ENCODE results near the gene RASD2.

Gene RASD2

DNA sequence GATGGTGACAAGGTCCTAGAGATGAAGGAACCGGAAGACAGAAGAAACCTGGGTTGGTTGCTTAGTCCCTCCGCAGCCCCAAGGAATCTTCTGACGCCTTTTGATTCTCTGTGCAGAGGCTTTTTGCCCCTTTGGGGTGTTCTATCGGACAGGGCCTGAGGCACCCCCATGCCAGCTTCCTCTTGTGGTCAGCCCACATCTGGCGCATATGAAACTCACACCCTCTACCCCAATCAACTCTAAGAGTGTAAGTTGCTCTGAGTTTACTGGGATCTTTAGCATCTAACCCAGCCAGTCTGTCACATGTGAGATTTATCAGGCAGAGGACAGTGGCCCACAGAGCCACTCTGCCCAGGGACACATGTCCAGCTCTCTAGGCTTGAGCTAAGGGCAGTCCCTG lies 17.4 kb downstream of the RASD2 start:
- Histone ChIP-seq H3K4me1 (ENCODE audit: control insufficient read depth in 1 of 2, insufficient read depth in 2 of 2, low read length in 2 of 2) (no peaks in the 10 kb centered on the region), H3K27ac (ENCODE audit: low read depth, low read length) (no peak overlapping the region), H3K9me3 (ENCODE audit: control insufficient read depth in 1 of 2, low read length in 2 of 2) (no peaks in the 10 kb centered on the region), H3K9ac (ENCODE audit: low read depth in 1 of 2, low read length in 2 of 2) (no peak overlapping the region), H3K27me3 (ENCODE audit: control insufficient read depth in 1 of 2, insufficient read depth in 2 of 2, low read length in 2 of 2) (peaks cover 10 to 11% of the 10 kb centered on the region in 2 donors), H3K4me3 (ENCODE audit: low read depth in 1 of 2, low read length in 2 of 2) (no peak overlapping the region), H3K36me3 (ENCODE audit: control insufficient read depth in 1 of 2, insufficient read depth in 2 of 2, low read length in 2 of 2) (no peaks in the 10 kb centered on the region)

DNA sequence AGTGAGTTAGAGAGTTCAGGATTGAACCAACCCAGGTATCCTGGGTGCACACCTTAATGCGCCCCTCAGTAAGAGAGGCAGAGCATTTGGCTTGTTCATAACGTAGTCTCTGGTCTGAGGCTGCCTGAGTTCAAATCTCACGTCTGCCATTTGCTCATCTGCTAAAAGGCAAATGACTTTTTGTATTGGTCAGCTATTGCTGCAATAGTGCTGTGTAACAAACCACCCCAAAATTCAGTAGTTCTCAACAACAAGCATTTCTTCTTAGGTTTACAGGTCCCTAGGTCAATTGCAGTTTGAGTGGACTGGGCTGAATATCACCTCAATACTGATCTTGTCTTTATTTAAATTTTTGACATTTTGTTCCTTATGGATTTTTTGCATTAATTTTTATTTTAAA lies 18.1 kb downstream of the RASD2 start:
- H3K36me3 ChIP-seq (ENCODE audit: control insufficient read depth in 1 of 2, insufficient read depth in 2 of 2, low read length in 2 of 2) = no peaks in the 10 kb centered on the region
- no peak overlapping the region for H3K9ac ChIP-seq (ENCODE audit: low read depth in 1 of 2, low read length in 2 of 2)
- peaks cover 7% of the 10 kb centered on the region in 2 donors for H3K27me3 ChIP-seq (ENCODE audit: control insufficient read depth in 1 of 2, insufficient read depth in 2 of 2, low read length in 2 of 2)
- H3K4me1 ChIP-seq (ENCODE audit: control insufficient read depth in 1 of 2, insufficient read depth in 2 of 2, low read length in 2 of 2) = no peaks in the 10 kb centered on the region
- no peaks in the 10 kb centered on the region for H3K9me3 ChIP-seq (ENCODE audit: control insufficient read depth in 1 of 2, low read length in 2 of 2)
- H3K4me3 ChIP-seq (ENCODE audit: low read depth in 1 of 2, low read length in 2 of 2) = no peak overlapping the region
- no peak overlapping the region for H3K27ac ChIP-seq (ENCODE audit: low read depth, low read length)

DNA sequence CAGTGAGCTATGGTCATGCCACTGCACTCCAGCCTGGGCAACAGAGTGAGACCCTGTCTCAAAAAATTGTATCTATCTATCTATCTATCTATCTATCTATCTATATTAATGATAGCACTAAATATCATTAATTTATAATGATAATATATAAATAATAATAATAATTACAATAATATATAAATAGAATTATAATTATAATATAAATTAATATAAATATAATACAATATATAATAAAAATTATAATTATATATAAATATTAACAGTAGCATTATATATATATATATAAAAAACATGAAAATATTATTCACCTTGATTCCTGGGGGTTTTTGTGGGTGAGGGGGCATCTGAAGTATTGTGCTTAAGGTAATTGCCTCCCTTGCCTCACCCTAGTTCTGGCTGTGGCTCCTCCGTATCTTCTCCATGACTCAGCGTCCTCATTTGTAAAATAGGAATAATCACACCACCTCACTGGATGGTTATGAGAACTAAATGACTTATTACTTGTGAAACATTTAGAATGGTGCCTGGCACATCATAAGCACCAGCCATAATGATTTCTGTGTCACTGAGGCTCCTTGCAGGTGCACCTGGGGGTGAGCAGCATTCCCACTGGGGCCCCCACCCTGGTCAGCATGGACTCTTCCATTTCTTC lies 18.8 kb downstream of the RASD2 start:
- Histone ChIP-seq H3K9ac (ENCODE audit: low read depth in 1 of 2, low read length in 2 of 2) (no peak overlapping the region), H3K9me3 (ENCODE audit: control insufficient read depth in 1 of 2, low read length in 2 of 2) (no peaks in the 10 kb centered on the region), H3K36me3 (ENCODE audit: control insufficient read depth in 1 of 2, insufficient read depth in 2 of 2, low read length in 2 of 2) (no peaks in the 10 kb centered on the region), H3K27ac (ENCODE audit: low read depth, low read length) (no peak overlapping the region), H3K4me1 (ENCODE audit: control insufficient read depth in 1 of 2, insufficient read depth in 2 of 2, low read length in 2 of 2) (no peaks in the 10 kb centered on the region), H3K27me3 (ENCODE audit: control insufficient read depth in 1 of 2, insufficient read depth in 2 of 2, low read length in 2 of 2) (peaks cover 6 to 7% of the 10 kb centered on the region in 2 donors), H3K4me3 (ENCODE audit: low read depth in 1 of 2, low read length in 2 of 2) (no peak overlapping the region)

DNA sequence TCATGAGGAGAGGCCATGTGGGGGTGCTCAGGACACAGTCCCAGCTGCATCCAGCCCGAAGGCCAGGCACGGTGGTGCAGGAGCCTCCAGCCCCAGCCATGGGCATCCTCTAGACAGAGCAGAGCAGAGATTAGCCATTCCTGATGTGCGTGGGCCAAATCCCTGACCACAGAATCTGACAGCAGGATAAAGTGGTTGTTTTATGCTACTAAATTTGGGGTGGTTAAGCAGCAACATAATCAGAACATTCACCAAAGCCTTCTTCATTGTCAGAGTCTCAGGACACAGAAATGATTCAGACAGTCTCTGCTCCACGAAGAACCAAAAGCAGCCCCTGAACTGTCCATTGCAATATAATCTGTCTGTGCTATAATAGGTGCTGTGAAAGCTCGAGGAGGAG lies 19.7 kb downstream of the RASD2 start:
- Histone ChIP-seq H3K9ac (ENCODE audit: low read depth in 1 of 2, low read length in 2 of 2) (no peak overlapping the region), H3K36me3 (ENCODE audit: control insufficient read depth in 1 of 2, insufficient read depth in 2 of 2, low read length in 2 of 2) (no peaks in the 10 kb centered on the region), H3K27ac (ENCODE audit: low read depth, low read length) (no peak overlapping the region), H3K4me1 (ENCODE audit: control insufficient read depth in 1 of 2, insufficient read depth in 2 of 2, low read length in 2 of 2) (peaks cover 0 to 6% of the 10 kb centered on the region in 2 donors), H3K4me3 (ENCODE audit: low read depth in 1 of 2, low read length in 2 of 2) (no peak overlapping the region), H3K27me3 (ENCODE audit: control insufficient read depth in 1 of 2, insufficient read depth in 2 of 2, low read length in 2 of 2) (peaks cover 2 to 7% of the 10 kb centered on the region in 2 donors), H3K9me3 (ENCODE audit: control insufficient read depth in 1 of 2, low read length in 2 of 2) (no peaks in the 10 kb centered on the region)

DNA sequence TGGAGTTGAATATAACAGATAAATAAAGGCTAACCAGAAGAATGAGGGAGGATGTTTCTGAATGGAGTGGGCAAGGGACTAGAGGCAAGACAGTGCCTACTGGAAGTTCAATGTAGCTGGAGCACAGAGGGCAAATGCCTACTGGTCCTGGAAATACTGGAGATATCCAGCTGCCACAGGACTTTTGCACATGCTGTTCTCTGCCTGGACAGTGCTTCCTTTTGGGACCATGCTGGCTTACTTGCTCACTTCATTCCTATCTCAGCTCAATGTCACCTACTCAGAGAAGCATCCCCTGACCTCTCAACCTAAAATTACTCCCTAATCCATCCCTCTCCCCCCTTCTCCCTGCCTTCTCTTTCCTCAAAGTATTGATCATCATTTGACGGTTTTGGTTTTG lies 20.2 kb downstream of the RASD2 start:
- Histone ChIP-seq H3K27ac (ENCODE audit: low read depth, low read length) (no peak overlapping the region), H3K9me3 (ENCODE audit: control insufficient read depth in 1 of 2, low read length in 2 of 2) (no peaks in the 10 kb centered on the region), H3K27me3 (ENCODE audit: control insufficient read depth in 1 of 2, insufficient read depth in 2 of 2, low read length in 2 of 2) (peaks cover 2 to 7% of the 10 kb centered on the region in 2 donors), H3K4me3 (ENCODE audit: low read depth in 1 of 2, low read length in 2 of 2) (no peak overlapping the region), H3K36me3 (ENCODE audit: control insufficient read depth in 1 of 2, insufficient read depth in 2 of 2, low read length in 2 of 2) (no peaks in the 10 kb centered on the region), H3K9ac (ENCODE audit: low read depth in 1 of 2, low read length in 2 of 2) (no peak overlapping the region), H3K4me1 (ENCODE audit: control insufficient read depth in 1 of 2, insufficient read depth in 2 of 2, low read length in 2 of 2) (peaks cover 0 to 6% of the 10 kb centered on the region in 2 donors)

DNA sequence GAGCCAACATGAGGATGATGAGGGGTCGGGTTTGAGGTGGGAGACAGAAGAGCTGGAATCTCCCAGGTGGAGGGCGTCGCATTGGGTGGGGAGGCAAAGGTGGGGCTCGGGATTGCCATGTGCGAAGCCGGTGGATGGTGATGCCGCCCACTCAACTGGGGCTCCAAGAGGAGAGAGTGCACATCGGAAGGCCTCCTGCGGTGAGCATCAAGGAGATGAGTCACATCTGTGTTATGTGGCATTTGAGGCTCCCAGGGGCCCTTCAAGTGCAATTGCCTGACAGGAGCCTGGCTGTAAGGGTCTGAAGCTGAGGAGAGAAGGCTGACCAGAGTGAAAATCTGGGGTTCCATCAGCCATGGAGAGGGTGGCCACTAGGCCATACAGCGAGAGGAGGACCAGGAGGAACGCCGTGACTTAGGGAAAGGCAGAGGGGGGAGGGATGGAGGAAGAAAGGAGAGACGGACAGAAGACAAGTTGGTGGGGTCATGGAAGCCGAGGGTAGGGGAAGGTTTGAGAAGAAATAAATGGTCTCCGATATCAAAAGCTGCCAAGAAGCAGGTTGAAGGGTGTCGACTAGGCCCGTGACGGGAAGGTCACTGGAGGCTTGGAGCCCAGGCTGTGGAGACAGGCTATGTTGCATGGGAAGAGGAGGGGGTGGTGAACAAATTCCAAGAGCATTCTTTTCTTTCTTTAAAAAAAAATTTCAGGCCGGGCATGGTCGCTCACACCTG lies 21.3 kb downstream of the RASD2 start:
- no peaks in the 10 kb centered on the region for H3K9me3 ChIP-seq (ENCODE audit: control insufficient read depth in 1 of 2, low read length in 2 of 2)
- no peak overlapping the region for H3K9ac ChIP-seq (ENCODE audit: low read depth in 1 of 2, low read length in 2 of 2)
- peaks cover 2 to 3% of the 10 kb centered on the region in 2 donors for H3K27me3 ChIP-seq (ENCODE audit: control insufficient read depth in 1 of 2, insufficient read depth in 2 of 2, low read length in 2 of 2)
- no peak overlapping the region for H3K4me3 ChIP-seq (ENCODE audit: low read depth in 1 of 2, low read length in 2 of 2)
- H3K27ac ChIP-seq (ENCODE audit: low read depth, low read length) = no peak overlapping the region
- peaks cover 0 to 6% of the 10 kb centered on the region in 2 donors for H3K4me1 ChIP-seq (ENCODE audit: control insufficient read depth in 1 of 2, insufficient read depth in 2 of 2, low read length in 2 of 2)
- no peaks in the 10 kb centered on the region for H3K36me3 ChIP-seq (ENCODE audit: control insufficient read depth in 1 of 2, insufficient read depth in 2 of 2, low read length in 2 of 2)

DNA sequence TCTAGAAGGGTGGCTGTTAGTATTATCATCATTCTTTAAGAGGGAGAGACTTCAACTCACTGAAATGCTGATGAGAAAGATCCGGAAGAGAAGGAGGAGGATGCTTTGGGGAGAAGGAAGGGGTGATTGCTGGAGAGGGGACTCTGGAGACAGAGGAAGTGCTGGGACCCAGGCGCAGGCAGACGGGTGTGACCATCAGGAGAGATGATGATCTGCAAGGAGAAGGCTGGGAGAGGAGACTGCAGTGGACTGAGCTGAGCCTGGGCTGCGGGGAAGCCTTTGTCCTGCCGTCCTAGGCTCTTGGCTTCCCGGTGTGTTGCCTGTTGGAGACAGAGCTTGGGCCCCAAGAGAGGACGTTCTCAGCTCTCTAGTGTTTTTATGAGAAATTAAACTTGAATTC lies 22.6 kb downstream of the RASD2 start:
- H3K9me3 ChIP-seq (ENCODE audit: control insufficient read depth in 1 of 2, low read length in 2 of 2) = no peaks in the 10 kb centered on the region
- H3K36me3 ChIP-seq (ENCODE audit: control insufficient read depth in 1 of 2, insufficient read depth in 2 of 2, low read length in 2 of 2) = no peaks in the 10 kb centered on the region
- peaks cover 0 to 6% of the 10 kb centered on the region in 2 donors for H3K4me1 ChIP-seq (ENCODE audit: control insufficient read depth in 1 of 2, insufficient read depth in 2 of 2, low read length in 2 of 2)
- H3K9ac ChIP-seq (ENCODE audit: low read depth in 1 of 2, low read length in 2 of 2) = no peak overlapping the region
- H3K27me3 ChIP-seq (ENCODE audit: control insufficient read depth in 1 of 2, insufficient read depth in 2 of 2, low read length in 2 of 2) = peaks cover 1 to 3% of the 10 kb centered on the region in 2 donors
- H3K4me3 ChIP-seq (ENCODE audit: low read depth in 1 of 2, low read length in 2 of 2) = no peak overlapping the region
- no peak overlapping the region for H3K27ac ChIP-seq (ENCODE audit: low read depth, low read length)

DNA sequence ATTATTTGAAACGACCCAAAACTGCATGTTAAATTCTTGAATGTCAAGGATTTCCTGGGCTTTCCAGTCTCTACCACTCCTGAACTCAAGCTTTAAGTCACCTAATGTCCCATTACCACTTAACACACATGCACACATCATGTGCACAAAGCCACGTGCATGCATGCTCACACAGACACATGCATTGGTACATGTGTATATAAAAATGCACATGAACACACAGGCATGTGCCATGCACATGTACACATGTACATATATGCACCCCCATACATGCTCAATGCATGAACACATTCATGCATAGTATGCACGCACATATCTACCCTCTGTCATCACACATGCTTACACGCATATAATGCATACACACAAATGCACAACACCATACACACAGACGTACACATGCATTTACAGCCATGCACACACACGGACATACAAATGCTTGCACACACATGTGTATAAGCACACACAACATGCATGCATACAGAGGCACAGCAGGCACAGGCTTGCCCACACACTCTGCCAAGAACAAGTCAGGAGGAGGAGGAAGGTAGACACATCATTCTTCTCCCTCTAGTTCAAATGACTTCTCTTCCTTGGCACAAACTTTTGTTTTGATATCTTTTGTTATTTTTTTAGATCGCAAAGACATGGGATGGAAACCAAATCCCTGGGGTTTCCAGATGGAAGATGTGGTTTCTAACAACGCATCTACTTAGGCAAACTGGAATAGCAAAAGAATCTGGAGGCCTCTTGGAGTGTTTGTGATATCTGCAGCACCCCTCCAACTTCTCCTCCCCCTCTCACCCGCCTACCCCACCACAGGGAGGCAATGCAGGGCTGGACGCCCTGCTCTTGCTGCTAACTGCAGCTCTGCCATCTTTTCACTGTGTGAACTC lies 24.6 kb downstream of the RASD2 start:
- Histone ChIP-seq H3K36me3 (ENCODE audit: control insufficient read depth in 1 of 2, insufficient read depth in 2 of 2, low read length in 2 of 2) (no peaks in the 10 kb centered on the region), H3K9ac (ENCODE audit: low read depth in 1 of 2, low read length in 2 of 2) (no peak overlapping the region), H3K4me3 (ENCODE audit: low read depth in 1 of 2, low read length in 2 of 2) (no peak overlapping the region), H3K4me1 (ENCODE audit: control insufficient read depth in 1 of 2, insufficient read depth in 2 of 2, low read length in 2 of 2) (peaks cover 0 to 6% of the 10 kb centered on the region in 2 donors), H3K27ac (ENCODE audit: low read depth, low read length) (no peak overlapping the region), H3K27me3 (ENCODE audit: control insufficient read depth in 1 of 2, insufficient read depth in 2 of 2, low read length in 2 of 2) (peaks cover 0 to 4% of the 10 kb centered on the region in 2 donors), H3K9me3 (ENCODE audit: control insufficient read depth in 1 of 2, low read length in 2 of 2) (no peaks in the 10 kb centered on the region)

DNA sequence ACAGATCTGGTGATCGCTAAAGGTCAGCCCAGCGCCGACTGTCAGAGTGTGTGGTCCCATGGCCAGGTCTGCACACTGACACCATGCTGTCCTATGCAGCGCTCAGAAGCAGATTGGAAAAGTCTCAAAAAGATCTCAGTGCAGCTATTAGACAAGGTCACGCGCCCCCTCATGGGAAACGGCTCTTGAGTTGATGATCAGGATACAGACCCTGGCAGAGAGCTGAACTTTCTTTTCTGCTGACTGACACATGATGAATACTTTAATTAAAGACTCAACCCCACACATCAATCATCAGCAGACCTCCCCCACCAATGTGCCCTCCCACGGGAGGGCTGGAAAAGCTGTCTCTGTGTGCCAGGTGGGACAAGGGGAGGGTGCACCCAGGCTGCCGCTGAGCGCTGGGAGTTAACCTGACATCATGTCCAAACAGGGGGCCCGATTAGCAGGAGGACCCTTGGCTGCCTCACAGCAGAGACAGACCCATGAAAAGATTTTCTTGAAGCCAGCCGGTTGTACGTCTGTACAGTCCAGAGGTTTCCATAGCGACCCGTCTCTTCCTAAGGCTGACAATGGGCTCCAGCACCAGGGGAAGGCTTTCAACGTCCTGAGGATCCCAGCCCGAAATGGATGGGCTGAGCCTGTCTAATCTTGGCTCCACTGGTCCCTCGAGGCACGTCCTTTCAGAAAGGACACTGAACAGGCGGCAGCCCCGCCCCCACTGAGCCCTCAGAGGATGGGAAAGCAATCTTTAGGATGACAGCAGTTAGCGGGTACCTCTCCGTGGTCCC lies 26.9 kb downstream of the RASD2 start:
- Histone ChIP-seq H3K9me3 (ENCODE audit: control insufficient read depth in 1 of 2, low read length in 2 of 2) (no peaks in the 10 kb centered on the region), H3K9ac (ENCODE audit: low read depth in 1 of 2, low read length in 2 of 2) (no peak overlapping the region), H3K36me3 (ENCODE audit: control insufficient read depth in 1 of 2, insufficient read depth in 2 of 2, low read length in 2 of 2) (no peaks in the 10 kb centered on the region), H3K4me1 (ENCODE audit: control insufficient read depth in 1 of 2, insufficient read depth in 2 of 2, low read length in 2 of 2) (peaks cover 0 to 6% of the 10 kb centered on the region in 2 donors), H3K27me3 (ENCODE audit: control insufficient read depth in 1 of 2, insufficient read depth in 2 of 2, low read length in 2 of 2) (peaks cover 0 to 4% of the 10 kb centered on the region in 2 donors), H3K4me3 (ENCODE audit: low read depth in 1 of 2, low read length in 2 of 2) (no peak overlapping the region), H3K27ac (ENCODE audit: low read depth, low read length) (no peak overlapping the region)
